ENCODE measurements around the gene CELF1. TPM values are rescaled to one million over a fixed set of nuclear protein-coding genes. Genes with fewer than 3 reads are reported as not detected.

Gene CELF1
- total and polyA plus RNA-seq, 9 of the 15 experiments (the other 6 are each of a cell fraction or from before 2014, with no cell fraction given), result 11.3 to 142 (median 77.4) TPM

DNA sequence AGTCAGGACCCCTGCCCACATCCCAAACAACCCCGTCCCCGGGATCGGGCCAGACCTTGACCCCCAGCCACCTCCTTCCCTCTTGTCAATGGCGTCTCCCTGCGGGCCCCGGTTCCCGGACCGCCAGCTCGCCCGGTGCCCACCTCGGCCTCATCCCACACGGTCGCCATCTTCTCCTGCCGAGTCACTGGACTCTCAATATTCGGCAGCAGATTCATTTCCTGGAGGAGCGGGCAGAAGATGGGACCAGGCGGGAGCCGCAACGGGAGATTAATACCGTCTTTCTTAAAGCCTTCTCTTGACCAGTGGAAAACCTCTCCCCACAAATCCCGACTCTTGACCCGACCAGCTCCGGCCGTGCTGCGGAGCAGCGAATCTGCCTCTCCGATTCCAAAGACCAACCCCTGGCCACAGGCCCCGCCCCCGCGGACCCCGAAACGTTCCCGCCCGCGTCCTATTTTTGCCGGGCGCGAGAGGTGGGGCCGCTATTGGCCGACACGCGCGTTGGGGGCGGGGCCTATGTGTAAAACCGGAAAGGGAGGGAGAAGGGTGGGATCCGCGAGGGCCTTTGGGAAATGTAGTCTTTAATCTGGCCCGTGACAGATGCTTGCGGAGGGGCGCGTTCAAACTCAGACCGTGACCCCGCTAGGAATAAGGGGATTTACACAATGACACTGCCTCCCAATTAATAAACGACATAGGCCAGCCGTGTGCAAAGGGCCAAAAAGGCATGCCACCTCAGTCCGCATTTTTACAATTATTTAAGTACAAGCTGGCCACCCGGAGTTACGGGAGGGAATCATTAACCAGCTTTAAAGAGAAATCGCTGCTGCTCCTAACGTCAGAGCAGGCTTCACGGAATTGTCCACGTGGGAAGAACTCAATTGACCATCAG, 126.6 kb downstream of the CELF1 start, which contains the start of gene PSMC3:
TSS of gene PSMC3 (minus strand) at position 378 of the 895 bp plus-strand sequence. CDS start at position 218, 160 bp downstream.
- H3K27me3 ChIP-seq (ENCODE audit: control insufficient read depth in 2 of 2, insufficient read depth in 2 of 2, low read length in 2 of 2), result no peaks in the 10 kb centered on the region
- peak; percentile 94 for FAIRE-seq
- H3K79me2 ChIP-seq (ENCODE audit: control insufficient read depth, insufficient read depth, low read length), result peaks cover 26% of the 10 kb centered on the region
- WGBS (ENCODE audit: insufficient coverage, low coverage, missing lambda C conversion rate), result 6% methylated on average over 53 of the region's 62 CpGs
- peaks cover 41% of the 10 kb centered on the region for H3K36me3 ChIP-seq (ENCODE audit: control insufficient read depth, insufficient read depth, low read length)
- intact Hi-C loops (cut with micrococcal nuclease) (no loop called here), in situ Hi-C loops (cut with MboI) (no loop called here)
- H3K27ac ChIP-seq (ENCODE audit: extremely low read depth, low read depth, low read length), result peak within 1 kb of the TSS; percentile 97
- H3K9ac ChIP-seq (ENCODE audit: insufficient read depth in 1 of 2, low read depth in 2 of 2, low read length in 2 of 2), result peak within 1 kb of the TSS; percentile 94 to 99
- POLR2A ChIA-PET, result interaction anchor here (0.6 to 2.6 kb wide), 9 partner anchors 8 to 248 kb away, joined by 3 to 23 read pairs (median 3); no protein-coding TSS in a partner anchor
- H3K9me1 ChIP-seq (ENCODE audit: control insufficient read depth, insufficient read depth, low read length), result no peaks in the 10 kb centered on the region
- peak; percentile 98 for ATAC-seq
- H3K4me3 ChIP-seq, result peak within 1 kb of the TSS; percentile 88
- peaks cover 9 to 19% of the 10 kb centered on the region in 2 experiments; a peak in 4 of 5 replicates for H3K4me1 ChIP-seq (replicated peaks in 1 of 2; ENCODE audit: control insufficient read depth in 2 of 2, insufficient read depth in 2 of 2, low read length in 2 of 2)
- peak within 1 kb of the TSS; percentile 99 for H2AFZ ChIP-seq (ENCODE audit: low read depth, low read length)
- H4K20me1 ChIP-seq (replicated peaks; ENCODE audit: control insufficient read depth, insufficient read depth, low read length), result no peaks in the 10 kb centered on the region; the same call in 1 of the 2 replicates
- DNase-seq (ENCODE audit: extremely low read depth in 1 of 4, low spot score in 3 of 4), result peak; percentile 95 to 98 (median 96)
- peak within 1 kb of the TSS; percentile 97 for H3K4me2 ChIP-seq (ENCODE audit: insufficient read depth, low read length)
- CTCF ChIA-PET (ENCODE audit: low intra/inter-chr PET ratio), result no interaction called here
- no TSS peak for BruUV-seq (replicated peaks)
- no peaks in the 10 kb centered on the region for H3K9me3 ChIP-seq (replicated peaks; ENCODE audit: control insufficient read depth, insufficient read depth, low read depth, low read length)
- no peak for TF ChIP-seq ZNF175 (CRISPR knock-in tag; IDR thresholded peaks at IDR 0.05; ENCODE audit: low read depth)
- TF ChIP-seq ZC3H8 (IDR thresholded peaks at IDR 0.05), result peak; percentile 81; the same call in 1 of the 2 replicates
- no peak for TF ChIP-seq E2F5 (CRISPR knock-in tag; IDR thresholded peaks at IDR 0.05)
- TF ChIP-seq, protein P1, sequence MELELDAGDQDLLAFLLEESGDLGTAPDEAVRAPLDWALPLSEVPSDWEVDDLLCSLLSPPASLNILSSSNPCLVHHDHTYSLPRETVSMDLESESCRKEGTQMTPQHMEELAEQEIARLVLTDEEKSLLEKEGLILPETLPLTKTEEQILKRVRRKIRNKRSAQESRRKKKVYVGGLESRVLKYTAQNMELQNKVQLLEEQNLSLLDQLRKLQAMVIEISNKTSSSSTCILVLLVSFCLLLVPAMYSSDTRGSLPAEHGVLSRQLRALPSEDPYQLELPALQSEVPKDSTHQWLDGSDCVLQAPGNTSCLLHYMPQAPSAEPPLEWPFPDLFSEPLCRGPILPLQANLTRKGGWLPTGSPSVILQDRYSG (tag; conservative IDR thresholded peaks at IDR 0.05; ENCODE audit: low read depth), result 0 out of 2 replicates have a peak, but pooled peaks have one; percentile 15
- TF ChIP-seq HDAC2 (IDR thresholded peaks at IDR 0.05), result peak; percentile 63; the same call in 1 of the 2 replicates
- TF ChIP-seq MCM3 (IDR thresholded peaks at IDR 0.05), result no peak
- TF ChIP-seq MLX (CRISPR knock-in tag; conservative IDR thresholded peaks at IDR 0.05), result 0 out of 4 replicates have a peak, but pooled peaks of 1 of the 2 experiments have one; percentile 29
- peak; percentile 87 for TF ChIP-seq NKRF (IDR thresholded peaks at IDR 0.05; ENCODE audit: borderline replicate concordance)
- no peak for TF ChIP-seq ZNF764 (CRISPR knock-in tag; IDR thresholded peaks at IDR 0.05; ENCODE audit: low read depth)
- TF ChIP-seq MEF2D (tag; conservative IDR thresholded peaks at IDR 0.05; ENCODE audit: low read depth), result 0 out of 2 replicates have a peak, but pooled peaks have one; percentile 63
- TF ChIP-seq CBFA2T3 (IDR thresholded peaks at IDR 0.05), result peak; percentile 13; the same call in 1 of the 2 replicates
- TF ChIP-seq ZBTB7A (IDR thresholded peaks at IDR 0.05; ENCODE audit: borderline replicate concordance, control insufficient read depth, low read depth, low read length), result peak; percentile 94
- TF ChIP-seq, protein P2, sequence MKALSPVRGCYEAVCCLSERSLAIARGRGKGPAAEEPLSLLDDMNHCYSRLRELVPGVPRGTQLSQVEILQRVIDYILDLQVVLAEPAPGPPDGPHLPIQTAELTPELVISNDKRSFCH (CRISPR knock-in tag; IDR thresholded peaks at IDR 0.05), result no peak
- TF ChIP-seq, protein P2 (tag; IDR thresholded peaks at IDR 0.05), result 0 out of 2 replicates have a peak, but pooled peaks have one; percentile 16
- no peak for TF ChIP-seq FOS (IDR thresholded peaks at IDR 0.05; ENCODE audit: extremely low read depth, insufficient read length)
